K562 (cell line): Measurements from ENCODE around the gene CZIB. TPM values are rescaled to one million over a fixed set of nuclear protein-coding genes. Genes with fewer than 3 reads are reported as not detected.

Experiments
- BCOR ChIP-seq: fragments of 450-650 bp; IDR thresholded peaks from 2 replicates; pipeline ENCODE4 v1.6.1; 2016
- CREBBP ChIP-seq: IDR thresholded peaks from one replicate; pipeline ENCODE4 v1.6.1; 2012; ENCODE audit warnings: low read depth, mild to moderate bottlenecking, control low read depth, inconsistent platforms, low read length
- DLX4 ChIP-seq: fragments of 250-450 bp; sonication (Bioruptor Pico); IDR thresholded peaks from 2 replicates; pipeline ENCODE4 v1.6.1; 2021; ENCODE audit warnings: mild to moderate bottlenecking
- E2F6 ChIP-seq, 2 experiments: IDR thresholded peaks; 2 replicates each; pipeline ENCODE4 v1.6.1; 2011; ENCODE audit warnings: borderline replicate concordance in 1 of 2, control low read depth in 1 of 2, low read depth in 1 of 2, low read length in 1 of 2, mild to moderate bottlenecking in 1 of 2, mixed read lengths in 1 of 2, moderate library complexity in 1 of 2; ENCODE audit not compliant: insufficient read depth in 1 of 2, insufficient read length in 1 of 2, poor library complexity in 1 of 2, severe bottlenecking in 1 of 2; ENCODE audit errors: extremely low read depth in 1 of 2
- ESRRB ChIP-seq: fragments of 250-450 bp; sonication (Bioruptor Pico); IDR thresholded peaks from 2 replicates; pipeline ENCODE4 v1.5.0; 2020; ENCODE audit warnings: mild to moderate bottlenecking, moderate library complexity, borderline replicate concordance
- FOSL1 ChIP-seq: fragments of 200-800 bp; sonication (Bioruptor generic); conservative IDR thresholded peaks from 2 replicates; pipeline ENCODE4 v1.6.1; 2016; ENCODE audit warnings: missing genetic modification characterization, missing compliant biosample characterization
- HDAC8 ChIP-seq: fragments of 450-650 bp; IDR thresholded peaks from 2 replicates; pipeline ENCODE4 v1.6.1; 2016; ENCODE audit warnings: mild to moderate bottlenecking, missing genetic modification characterization, moderate library complexity, missing compliant biosample characterization
- HEY1 ChIP-seq: fragments of 250-450 bp; sonication (Bioruptor Pico); IDR thresholded peaks from 2 replicates; pipeline ENCODE4 v1.5.0; 2020; ENCODE audit warnings: mild to moderate bottlenecking, moderate library complexity, borderline replicate concordance
- JUN ChIP-seq, 2 experiments: sonication (generic) in 1 of 2; formaldehyde crosslinking in 1 of 2; IDR thresholded peaks; 2 replicates each; pipeline versions ENCODE4 v1.6.1 to v1.8.0; 2012 to 2022; ENCODE audit warnings: borderline replicate concordance in 2 of 2, mild to moderate bottlenecking in 2 of 2, improper control_type of control experiment in 1 of 2, low read depth in 1 of 2, low read length in 1 of 2, missing genetic modification reagents in 1 of 2
- KDM2B ChIP-seq: fragments of 250-450 bp; sonication (Bioruptor Pico); IDR thresholded peaks from 2 replicates; pipeline ENCODE4 v1.8.0; 2021; ENCODE audit warnings: mild to moderate bottlenecking, moderate library complexity
- MNT ChIP-seq, 2 experiments: fragments of 450-650 bp; conservative IDR thresholded peaks; 2 replicates each; pipeline ENCODE4 v1.6.1; 2017; ENCODE audit warnings: mild to moderate bottlenecking in 2 of 2, moderate library complexity in 2 of 2
- MYNN ChIP-seq, 2 experiments: sonication (generic); formaldehyde crosslinking in 1 of 2; IDR thresholded peaks; 2 replicates each; pipeline versions ENCODE4 v1.5.0 to v1.6.1; 2016 to 2020; ENCODE audit warnings: antibody characterized with exemption in 1 of 2, missing genetic modification reagents in 1 of 2
- NELFE ChIP-seq: IDR thresholded peaks from 2 replicates; pipeline ENCODE4 v1.6.1; 2011; ENCODE audit warnings: mild to moderate bottlenecking; ENCODE audit not compliant: insufficient read depth, insufficient read length
- NR3C1 ChIP-seq: sonication (generic); formaldehyde crosslinking; IDR thresholded peaks from 2 replicates; pipeline ENCODE4 v1.8.1; 2022; ENCODE audit warnings: missing genetic modification reagents
- POLR2AphosphoS2 ChIP-seq: IDR thresholded peaks from 2 replicates; pipeline ENCODE4 v1.6.1; 2012; ENCODE audit warnings: low read length, improper control_type of control experiment
- SMARCB1 ChIP-seq: IDR thresholded peaks from 2 replicates; pipeline ENCODE4 v1.6.1; 2011; ENCODE audit warnings: improper control_type of control experiment, low read depth; ENCODE audit not compliant: insufficient read length
- U2AF2 ChIP-seq: fragments of 200-400 bp; formaldehyde crosslinking; optimal IDR thresholded peaks from 2 replicates; pipeline ENCODE3; 2017; ENCODE audit warnings: low read depth, mild to moderate bottlenecking, low read length
- XRCC4 ChIP-seq: IDR thresholded peaks from one replicate; pipeline ENCODE4 v1.6.1; 2011; ENCODE audit not compliant: insufficient read depth, insufficient read length; ENCODE audit errors: extremely low read depth
- ZBTB43 ChIP-seq: sonication (generic); formaldehyde crosslinking; IDR thresholded peaks from 2 replicates; pipeline ENCODE4 v1.8.0; 2023; ENCODE audit warnings: mild to moderate bottlenecking, missing genetic modification reagents
- ZNF174 ChIP-seq: fragments of 250-450 bp; sonication (Bioruptor Pico); IDR thresholded peaks from 2 replicates; pipeline ENCODE4 v1.4.0; 2020; ENCODE audit warnings: mild to moderate bottlenecking
- ZNF212 ChIP-seq: fragments of 450-650 bp; formaldehyde crosslinking; IDR thresholded peaks from 2 replicates; pipeline ENCODE4 v1.4.0; 2020; ENCODE audit warnings: mild to moderate bottlenecking
- ZNF274 ChIP-seq: IDR thresholded peaks from 2 replicates; pipeline ENCODE4 v1.6.1; 2011; ENCODE audit warnings: low read depth, mild to moderate bottlenecking, low read length, moderate library complexity, borderline replicate concordance
- ZSCAN29 ChIP-seq: fragments of 450-650 bp; IDR thresholded peaks from 2 replicates; pipeline ENCODE4 v1.6.1; 2017
- polyA plus RNA-seq, 8 experiments: library from polyadenylated mRNA; depleted of rRNA in 4 of 8; stranded (reverse) in 5 of 8; unstranded in 3 of 8; fragments of >200 nt; fragmentation: Nextera tagmentation in 2 of 8; fragmentation: Illumina TruSeq in 1 of 8; extraction: Ambion mirVana in 2 of 8; extraction: Trizol in 1 of 8; gene quantifications; 2 replicates each; pipeline versions ENCODE4 v1.2.1 to v1.2.3, GENCODE V29; 2011 to 2014; ENCODE audit warnings: inconsistent platforms in 1 of 8, missing spikeins in 1 of 8
- total RNA-seq, 7 experiments: library from RNA; depleted of rRNA in 6 of 7; stranded (reverse); fragments of >200 nt in 6 of 7; fragmentation: Illumina TruSeq in 2 of 7; extraction: Trizol in 2 of 7; gene quantifications; 2 replicates each; pipeline versions ENCODE4 v1.2.1 to v1.2.3, GENCODE V29; 2011 to 2021; ENCODE audit warnings: low replicate concordance in 1 of 7

The CZIB gene
- total and polyA plus RNA-seq, 9 of the 15 experiments (the other 6 are each of a cell fraction or from before 2014, with no cell fraction given), result 52.6 to 111 (median 80.0) TPM

GRCh38 chr1:53196485-53197290 is 23.7 kb downstream of the CZIB start, which contains the start of gene CPT2 (continued):
- TF ChIP-seq MNT (conservative IDR thresholded peaks at IDR 0.05) (peak in 1 of 2 experiments; percentile 37; a peak in 1 of 4 replicates), XRCC4 (no peak), POLR2AphosphoS2 (peak; percentile 54; the same call in 1 of the 2 replicates), E2F6 (IDR thresholded peaks at IDR 0.05; ENCODE audit: borderline replicate concordance in 1 of 2, extremely low read depth in 1 of 2, insufficient read depth in 1 of 2, insufficient read length in 1 of 2, low read depth in 1 of 2, low read length in 1 of 2, poor library complexity in 1 of 2, severe bottlenecking in 1 of 2) (peak; percentile 71 to 93), FOSL1 (no peak), NELFE (no peak), ZNF274 (no peak), ZNF212 (CRISPR knock-in tag) (no peak), JUN (IDR thresholded peaks at IDR 0.05; ENCODE audit: borderline replicate concordance, low read depth, low read length) (no peak), JUN (CRISPR knock-in tag; IDR thresholded peaks at IDR 0.05; ENCODE audit: borderline replicate concordance) (peak; percentile 55; the same call in 1 of the 2 replicates), CREBBP (no peak), MYNN (IDR thresholded peaks at IDR 0.05) (no peak), MYNN (CRISPR knock-in tag; IDR thresholded peaks at IDR 0.05) (no peak), U2AF2 (no peak), BCOR (no peak), NR3C1 (CRISPR knock-in tag) (peak; percentile 71; the same call in 1 of the 2 replicates), DLX4 (CRISPR knock-in tag) (no peak), ZBTB43 (CRISPR knock-in tag) (no peak), ESRRB (CRISPR knock-in tag) (no peak), KDM2B (no peak), HDAC8 (tag) (no peak), ZNF174 (CRISPR knock-in tag) (no peak), ZSCAN29 (no peak), SMARCB1 (no peak), HEY1 (no peak)
